HG03558 (cell line): ENCODE data around the gene SLC6A1.
"Not testable (repeated sequence)": the region's sequence is repeated elsewhere in the genome, so short reads cannot be mapped to it uniquely, and the experiment has no call there.

ENCODE experiments used
- ATAC-seq: cut with Tn5 transposase; IDR thresholded peaks from one replicate; pipeline ENCODE4 v1.9.1; 2021; ENCODE audit warnings: moderate number of reproducible peaks; ENCODE audit not compliant: unreplicated experiment; ENCODE audit errors: extremely low read depth

SLC6A1 gene

DNA sequence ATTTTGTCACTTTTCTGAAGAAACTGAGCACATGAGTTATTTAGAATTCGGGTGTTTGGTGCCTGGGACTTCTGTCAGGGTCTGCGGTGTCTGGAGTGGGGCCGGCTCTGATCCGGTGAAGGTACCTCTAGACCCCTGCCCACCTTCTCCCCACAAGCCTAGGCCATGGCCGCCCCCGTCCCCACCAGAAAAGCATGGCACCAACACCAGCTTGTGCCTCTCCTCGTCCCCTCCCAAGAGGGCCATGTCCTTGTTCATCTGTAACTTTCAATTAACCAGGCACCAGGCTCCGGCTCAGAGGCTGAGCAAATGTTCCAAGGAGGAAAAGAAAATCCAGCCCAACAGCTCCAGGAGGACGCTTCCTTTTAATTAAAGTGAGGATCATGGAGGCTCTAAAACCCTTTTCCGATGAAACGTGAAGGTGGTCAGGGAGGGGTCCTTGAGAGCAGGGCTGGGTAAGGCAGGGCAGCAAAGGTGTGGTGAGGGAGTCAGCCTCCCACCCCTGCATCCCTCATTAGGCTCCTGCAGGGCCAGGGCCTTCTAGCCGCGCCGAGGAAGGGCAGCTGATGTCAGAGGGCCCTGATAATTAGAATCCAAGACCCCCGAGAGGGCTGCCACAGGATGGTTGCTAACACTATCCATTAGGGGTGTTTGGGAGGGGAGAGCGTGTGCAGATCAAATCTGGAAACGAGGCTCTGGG, 62.3 kb downstream of the SLC6A1 start:
- no peak for ATAC-seq

DNA sequence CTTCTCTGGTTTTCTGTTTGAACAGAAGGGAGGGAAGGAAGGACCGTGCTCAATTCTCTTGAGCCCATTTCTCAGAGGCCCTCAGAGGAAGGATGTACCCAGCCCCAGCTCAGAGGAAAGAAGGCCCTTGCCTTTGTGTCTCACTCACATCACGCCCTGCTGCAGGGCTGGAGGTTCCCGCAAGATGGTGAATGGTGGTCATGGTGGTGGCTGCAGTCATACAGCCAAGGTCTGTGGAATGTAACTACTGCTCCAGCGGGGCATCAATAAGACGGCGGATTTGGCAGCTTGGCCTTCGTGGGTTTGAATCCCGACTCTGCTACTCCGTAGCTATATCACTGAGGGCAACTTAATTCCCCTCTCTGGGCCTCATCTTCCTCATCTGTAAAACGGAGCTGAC, 62.9 kb downstream of the SLC6A1 start:
- no peak for ATAC-seq

DNA sequence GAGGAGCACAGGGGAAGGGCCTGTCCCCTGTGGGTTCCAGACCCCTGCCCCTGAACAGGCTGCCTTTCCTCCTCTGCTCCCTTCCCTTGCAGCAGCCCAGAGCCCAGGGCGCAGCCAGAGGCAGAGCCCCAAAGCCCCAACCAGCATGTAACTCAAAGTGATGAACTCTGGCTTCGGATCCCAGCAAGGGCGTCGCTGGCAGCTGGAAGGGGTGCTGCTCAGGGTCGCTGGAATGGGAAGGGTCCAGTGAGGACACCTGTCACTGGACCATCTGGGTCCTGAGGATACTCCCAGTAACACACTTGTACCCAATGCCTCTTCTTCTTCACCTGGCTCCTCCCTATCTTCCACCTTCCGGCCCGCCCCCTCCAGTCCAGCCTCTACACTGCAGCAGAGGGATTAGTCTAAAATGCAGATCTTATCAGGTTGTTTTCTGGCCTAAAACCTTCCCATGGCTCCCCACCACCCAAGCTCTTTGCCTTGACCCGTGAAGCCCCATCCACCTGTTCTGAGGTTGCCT, 64.0 kb downstream of the SLC6A1 start:
- no peak for ATAC-seq

DNA sequence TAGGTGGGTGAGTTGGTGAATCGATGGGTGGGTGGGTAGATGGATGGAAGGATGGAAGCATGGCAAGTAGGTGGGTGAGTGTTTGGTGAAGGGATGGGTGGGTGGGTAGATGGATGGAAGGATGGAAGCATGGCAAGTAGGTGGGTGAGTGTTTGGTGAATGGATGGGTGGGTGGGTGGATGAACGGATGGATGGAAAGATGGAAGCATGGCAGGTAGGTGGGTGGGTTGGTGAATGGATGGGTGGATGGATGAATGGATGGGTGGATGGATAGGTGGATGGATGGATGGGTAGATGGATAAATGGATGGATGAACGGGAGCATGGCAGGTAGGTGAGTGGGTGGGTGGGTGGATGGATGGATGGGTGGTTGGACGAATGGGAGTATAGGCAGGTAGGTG, 65.1 kb downstream of the SLC6A1 start:
- no peak for ATAC-seq

DNA sequence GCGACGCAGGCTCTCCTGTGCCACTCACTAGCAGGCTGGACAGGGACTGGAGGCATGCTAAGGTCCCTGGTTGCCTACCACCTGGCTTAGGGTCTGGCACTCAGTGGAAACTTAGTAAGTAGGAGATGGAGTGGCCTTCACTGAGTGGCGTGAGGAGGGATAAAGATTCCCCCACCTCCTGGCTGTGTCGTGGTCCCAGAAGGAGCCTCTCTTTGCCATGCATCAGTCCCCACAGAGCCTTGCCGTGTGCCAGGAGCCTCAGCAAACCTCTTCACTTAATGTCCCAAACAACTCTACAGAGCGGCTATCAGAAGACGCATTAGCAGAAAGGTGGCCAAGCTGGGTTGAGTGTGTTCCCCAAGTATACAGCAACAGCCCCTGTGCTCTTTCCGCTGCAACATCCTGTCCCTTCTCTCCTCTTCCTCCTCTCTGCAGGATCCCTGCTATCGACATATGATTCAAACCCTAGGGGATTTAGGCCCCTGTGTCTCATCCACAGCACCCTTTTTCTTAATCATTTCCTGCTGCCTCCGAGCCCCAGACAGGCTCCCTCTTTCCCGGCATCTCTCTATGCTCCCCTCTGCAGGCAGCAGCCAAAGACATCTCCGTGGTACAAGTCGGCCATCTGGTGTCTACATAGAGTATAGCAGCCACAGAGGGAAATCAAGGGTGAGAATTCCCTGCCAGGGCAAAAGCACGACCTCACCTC, 66.7 kb downstream of the SLC6A1 start:
- ATAC-seq: no peak

DNA sequence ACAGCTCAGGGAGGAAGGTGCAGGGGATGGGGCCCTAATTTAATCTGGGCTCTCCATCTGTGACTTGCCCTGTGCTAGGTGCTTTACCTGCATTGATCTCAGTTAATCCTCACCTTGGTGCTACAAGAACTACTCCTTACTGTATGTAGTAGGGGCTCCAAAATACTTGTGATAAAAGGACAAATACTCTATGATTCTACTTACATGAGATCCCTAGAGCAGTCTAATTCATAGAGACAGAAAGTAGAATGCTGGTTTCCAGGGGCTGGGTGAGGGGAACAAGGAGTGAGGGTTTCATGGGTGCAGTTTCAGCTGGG, 67.2 kb downstream of the SLC6A1 start:
- no peak for ATAC-seq

DNA sequence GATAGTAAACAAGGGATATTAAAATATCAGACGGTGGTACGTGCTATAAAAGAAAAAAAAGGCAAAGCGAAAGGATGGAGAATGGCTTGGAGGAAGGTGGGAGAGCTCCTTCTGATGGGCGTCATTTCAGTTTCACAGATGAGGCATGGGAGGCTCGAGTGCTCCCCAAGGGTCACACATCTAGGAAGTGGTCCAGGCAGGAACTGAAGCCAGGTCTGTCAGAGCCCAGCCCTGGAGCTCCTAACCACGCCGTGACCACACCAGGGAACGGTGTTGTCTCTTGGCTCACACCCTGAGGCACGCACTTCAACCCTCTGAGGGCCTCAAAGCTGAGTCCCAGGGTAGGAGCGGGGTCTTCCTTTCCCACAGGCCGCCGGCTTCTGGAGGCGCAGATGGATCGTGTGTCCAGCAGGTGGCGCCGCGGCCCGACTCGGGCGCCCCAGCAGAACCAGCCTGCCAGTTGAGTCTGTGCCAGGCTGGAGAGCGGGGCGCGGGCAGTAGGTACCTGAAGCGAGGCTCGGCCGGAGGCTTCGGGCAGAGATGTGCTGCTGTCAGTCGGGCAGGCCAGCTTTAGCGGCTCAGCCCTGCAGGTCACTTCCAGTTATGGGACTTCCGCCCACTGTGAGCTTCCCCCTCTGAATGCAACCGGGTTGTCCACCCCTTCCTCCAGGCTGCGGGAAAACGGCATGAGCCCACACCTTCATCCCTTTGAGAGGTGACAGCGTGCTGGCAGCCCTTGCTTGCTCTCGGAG, 68.1 kb downstream of the SLC6A1 start:
- ATAC-seq: no peak

DNA sequence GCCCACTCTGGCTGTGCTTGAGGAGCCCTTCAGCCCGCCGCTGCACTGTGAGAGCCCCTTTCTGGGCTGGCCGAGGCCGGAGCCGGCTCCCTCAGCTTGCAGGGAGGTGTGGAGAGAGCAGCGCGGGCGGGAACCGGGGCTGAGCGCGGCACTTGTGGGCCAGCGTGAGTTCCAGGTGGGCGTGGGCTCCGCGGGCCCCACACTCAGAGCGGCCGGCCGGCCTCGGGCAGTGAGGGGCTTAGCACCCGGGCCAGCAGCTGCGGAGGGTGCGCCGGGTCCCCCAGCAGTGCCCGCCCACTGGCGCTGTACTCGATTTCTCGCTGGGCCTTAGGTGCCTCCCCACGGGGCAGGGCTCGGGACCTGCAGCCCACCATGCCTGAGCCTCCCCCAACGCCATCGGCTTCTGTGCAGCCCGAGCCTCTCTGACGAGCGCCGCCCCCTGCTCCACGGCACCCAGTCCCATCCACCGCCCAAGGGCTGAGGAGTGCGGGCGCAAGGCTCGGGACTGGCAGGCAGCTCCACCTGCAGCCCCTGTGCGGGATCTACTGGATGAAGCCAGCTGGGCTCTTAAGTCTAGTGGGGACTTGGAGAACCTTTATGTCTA, 68.8 kb downstream of the SLC6A1 start:
- not testable (repeated sequence) for ATAC-seq

DNA sequence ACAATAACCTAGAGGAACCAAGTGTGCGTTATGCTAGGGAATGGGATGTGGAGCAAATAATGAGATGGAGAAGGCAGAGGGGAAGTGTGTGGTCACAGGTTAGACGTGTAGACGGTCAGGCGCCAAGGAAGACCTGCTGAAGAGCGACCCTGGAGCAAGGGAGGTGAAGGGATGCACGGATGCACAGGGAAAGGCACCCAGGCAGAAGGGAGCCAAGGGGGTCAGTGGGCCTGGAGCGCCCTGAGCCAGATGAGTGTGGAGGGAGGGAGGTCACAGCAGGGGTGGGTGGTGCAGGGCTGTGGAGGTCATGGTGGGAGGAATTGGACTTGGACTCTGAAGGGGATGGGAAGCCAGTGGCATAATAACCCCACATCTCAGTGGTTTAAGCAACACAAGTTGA, 70.2 kb downstream of the SLC6A1 start:
- ATAC-seq: no peak

DNA sequence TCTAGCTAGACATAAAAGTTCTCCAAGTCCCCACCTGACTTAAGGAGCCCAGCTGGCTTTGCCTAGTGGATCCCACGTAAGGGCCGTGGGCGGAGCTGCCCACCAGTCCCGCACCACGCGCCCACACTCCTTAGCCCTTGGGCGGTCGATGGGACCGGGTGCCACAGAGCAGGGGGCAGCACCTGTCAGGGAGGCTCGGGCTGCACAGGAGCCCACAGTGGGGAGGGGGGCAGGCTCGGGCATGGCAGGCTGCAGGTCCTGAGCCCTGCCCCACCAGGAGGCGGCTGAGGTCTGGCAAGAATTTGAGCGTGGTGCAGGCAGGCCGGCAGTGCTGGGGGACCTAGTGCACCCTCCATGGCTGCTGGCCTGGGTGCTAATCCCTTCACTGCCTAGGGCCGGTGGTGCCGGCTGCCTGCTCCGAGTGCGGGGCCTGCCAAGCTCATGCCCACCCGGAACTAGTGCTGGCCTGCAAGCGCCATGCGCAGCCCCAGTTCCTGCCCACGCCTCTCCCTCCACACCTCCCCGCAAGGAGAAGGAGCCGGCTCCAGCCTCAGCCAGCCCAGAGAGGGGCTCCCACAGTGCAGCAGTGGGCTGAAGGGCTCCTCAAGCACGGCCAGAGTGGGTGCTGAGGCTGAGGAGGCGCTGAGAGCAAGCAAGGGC, 78.7 kb downstream of the SLC6A1 start:
- no peak for ATAC-seq

DNA sequence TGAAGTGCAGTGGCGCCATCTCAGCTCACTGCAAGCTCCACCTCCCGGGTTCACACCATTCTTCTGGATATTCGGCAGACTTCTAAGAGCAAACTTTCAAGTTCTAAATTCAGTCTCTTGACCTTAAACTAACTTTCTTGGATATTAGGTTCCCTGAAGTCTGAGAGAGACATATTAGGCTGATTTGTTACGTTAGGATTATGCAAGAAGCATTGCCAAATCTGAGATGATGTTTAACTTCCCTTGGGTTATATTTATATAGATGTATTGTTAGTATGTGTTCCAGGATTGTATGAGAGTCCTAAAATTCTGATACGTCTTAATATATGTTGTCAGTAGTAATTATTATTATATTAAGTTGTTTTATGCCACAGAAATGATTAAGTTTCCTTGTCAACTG, 80.1 kb downstream of the SLC6A1 start:
- no peak for ATAC-seq

DNA sequence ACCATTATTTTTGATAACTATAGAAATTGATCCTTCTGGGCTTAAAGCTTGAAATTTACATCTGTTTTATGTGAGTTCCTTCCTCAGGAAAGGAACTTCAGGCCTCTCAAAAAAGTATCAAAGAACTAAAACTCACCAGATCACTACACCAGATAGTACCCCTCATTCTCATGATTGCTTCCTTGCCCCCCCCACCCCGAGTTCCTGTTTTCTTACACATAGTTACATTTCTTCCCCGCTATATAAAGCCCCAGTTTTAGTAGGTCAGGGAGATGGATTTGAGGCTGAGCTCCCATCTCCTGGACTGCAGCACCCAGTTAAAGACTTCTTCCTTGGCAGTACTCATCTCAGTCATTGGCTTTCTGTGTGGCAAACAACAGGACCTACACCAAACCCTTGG, 81.5 kb downstream of the SLC6A1 start:
- ATAC-seq: no peak

DNA sequence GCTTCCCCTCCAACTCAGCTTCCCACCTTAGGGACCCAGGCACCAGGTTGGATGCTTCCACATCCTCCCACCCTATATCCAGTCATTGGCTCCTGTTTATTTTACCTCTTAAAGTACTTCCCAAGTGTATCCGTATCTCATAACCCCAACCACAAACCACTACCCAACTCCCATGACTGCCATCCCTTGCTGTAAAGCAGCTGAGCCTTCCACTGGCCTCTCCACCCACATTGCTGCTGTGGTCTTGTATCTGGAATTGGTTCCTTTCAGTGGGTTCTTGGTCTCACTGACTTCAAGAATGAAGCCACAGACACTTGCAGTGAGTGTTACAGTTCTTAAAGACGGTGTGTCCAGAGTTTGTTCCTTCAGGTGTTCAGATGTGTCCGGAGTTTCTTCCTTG, 81.9 kb downstream of the SLC6A1 start:
- ATAC-seq: no peak

DNA sequence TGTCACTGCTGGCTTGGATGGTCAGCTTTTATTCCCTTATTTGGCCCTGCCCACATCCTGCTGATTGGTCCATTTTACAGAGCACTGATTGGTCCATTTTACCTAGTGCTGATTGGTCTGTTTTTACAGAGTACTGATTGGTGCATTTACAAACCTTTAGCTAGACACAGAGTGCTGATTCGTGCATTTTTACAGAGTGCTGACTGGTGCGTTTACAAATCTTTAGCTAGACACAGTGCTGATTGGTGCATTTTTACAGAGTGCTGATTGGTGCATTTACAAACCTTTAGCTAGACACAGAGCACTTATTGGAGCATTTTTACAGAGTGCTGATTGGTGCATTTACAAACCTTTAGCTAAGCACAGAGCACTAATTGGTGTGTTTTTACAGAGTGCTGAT, 82.6 kb downstream of the SLC6A1 start:
- not testable (repeated sequence) for ATAC-seq

DNA sequence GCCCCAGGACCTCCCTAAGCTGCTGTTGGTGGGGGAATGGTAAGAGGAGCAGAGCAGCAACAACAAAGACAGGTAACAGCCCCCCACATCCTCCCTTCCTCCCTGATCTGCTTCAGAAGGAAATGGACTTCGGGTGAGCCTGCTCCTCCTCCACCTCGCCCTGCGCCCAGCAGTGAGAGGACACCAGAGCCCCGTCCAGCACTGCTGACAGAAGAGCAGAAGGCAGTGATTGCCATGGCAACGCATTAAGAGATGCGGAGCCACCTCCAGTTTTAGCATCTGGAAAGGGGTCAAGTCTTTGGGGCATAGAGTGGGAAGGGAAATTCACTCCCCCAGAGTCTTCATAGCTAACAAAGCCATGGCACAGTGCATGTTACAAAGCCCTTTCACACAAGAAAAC, 84.2 kb downstream of the SLC6A1 start:
- no peak for ATAC-seq

DNA sequence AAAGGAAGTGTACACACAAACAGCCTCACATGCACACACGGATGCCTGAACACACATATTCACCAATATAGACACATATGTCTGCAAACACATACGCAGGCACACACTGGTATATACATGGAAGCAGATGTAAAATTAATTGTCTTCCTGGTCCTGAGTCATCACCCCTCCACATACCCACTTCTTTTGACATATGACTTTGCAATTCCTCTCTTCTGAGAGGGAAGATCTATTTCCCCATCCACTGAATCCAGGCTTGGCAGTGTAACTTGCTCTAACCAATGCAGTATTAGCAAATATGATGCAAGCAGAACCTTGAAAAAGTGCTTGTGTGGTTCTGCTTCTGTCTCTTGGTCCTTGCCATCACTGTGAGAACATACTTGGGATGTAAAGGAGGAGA, 84.9 kb downstream of the SLC6A1 start:
- ATAC-seq: no peak

DNA sequence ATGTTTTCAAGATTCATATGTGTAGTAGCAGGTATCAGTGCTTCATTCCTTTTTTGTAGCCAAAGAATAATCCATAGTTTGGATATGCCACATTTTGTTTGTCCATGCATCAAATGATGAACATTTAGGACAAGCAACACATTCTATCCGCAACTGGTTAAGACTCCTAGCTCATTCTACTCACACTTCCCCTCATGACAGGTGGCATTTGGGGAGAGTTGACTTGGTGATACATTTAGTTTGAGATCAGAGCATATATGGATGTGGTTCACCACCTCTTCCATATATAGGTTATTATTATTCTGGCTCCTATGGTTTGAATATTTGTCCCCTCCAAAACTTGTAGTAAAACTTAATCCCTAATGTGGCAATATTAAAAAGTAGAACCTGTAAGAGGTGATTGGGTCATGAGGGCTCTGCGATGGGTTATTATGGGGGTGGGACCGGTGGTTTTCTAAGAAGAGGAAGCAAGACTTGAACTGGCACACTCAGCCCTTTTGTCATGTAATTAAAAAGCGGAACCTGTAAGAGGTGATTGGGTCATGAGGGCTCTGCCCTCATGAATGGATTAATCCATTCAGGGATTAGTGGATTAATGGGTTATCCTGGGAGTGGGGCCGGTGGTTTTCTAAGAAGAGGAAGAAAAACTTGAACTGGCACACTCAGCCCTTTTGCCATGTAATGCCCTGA, 86.4 kb downstream of the SLC6A1 start:
- no peak for ATAC-seq

DNA sequence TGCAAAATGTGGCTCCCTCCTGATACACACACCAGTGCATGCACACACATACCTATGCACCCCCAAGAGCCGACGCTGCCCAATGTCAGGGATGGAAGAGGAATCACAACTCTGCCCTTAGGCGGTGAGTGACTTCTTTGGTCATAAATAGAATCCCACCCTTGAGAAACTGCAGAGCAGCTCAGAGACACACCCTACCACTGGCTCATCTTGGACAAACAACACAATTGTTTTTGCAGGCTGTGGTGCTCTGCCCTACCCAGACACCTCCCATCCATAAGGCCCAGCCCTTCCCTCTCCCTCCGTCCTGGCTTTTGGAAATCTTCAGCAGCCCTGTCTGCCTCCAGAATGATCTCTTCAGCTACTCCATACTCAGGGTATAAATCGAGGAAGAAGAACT, 87.9 kb downstream of the SLC6A1 start:
- no peak for ATAC-seq

DNA sequence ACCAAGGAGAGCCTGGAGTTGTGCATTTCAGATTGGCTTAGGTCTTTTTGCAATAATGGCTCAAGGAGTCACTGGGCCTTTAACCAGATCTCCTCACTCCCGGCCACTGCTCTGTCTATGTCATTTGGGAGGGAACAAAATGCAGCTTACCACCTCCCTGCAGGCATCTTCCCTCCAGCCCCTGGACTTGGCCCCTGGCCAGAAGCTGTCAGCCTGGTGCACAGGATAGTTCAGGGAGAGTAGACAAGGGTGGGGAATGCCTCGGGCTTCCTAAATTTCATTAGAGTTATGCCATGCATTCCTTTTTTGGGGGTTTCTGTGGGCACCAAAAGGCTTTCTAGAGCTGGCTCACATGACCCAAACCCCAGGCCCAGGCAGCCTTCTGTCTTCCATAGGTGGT, 91.5 kb downstream of the SLC6A1 start:
- ATAC-seq: no peak

DNA sequence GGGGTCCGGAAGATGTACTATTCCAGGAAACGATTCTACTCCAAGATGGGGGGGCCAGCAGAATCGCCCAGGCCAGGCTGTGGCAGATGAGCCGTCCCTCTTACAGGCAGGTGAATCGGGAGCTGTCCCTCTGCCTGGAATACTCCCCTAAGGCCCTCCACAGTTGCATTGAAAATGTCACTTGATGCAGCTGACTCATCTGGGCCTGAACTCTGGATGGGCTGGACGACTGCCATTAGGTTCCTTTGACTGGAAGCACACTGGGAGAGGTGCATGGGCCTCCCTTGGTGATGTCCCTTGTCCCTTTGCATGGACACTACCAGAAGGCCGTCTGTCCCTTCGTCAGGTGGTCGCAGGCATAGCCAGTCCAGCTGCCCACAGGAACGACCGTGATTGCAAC, 92.1 kb downstream of the SLC6A1 start:
- ATAC-seq: no peak
